HepG2 (cell line): ENCODE data around the gene CLRN2. TPM values are rescaled to one million over a fixed set of nuclear protein-coding genes. Genes with fewer than 3 reads are reported as not detected.

Experiments
- ELF1 ChIP-seq: sonication (generic); formaldehyde crosslinking; IDR thresholded peaks from 2 replicates; pipeline ENCODE4 v1.4.0; 2020; ENCODE audit warnings: missing genetic modification reagents
- ETV5 ChIP-seq: IDR thresholded peaks from 2 replicates; pipeline ENCODE4 v1.6.1; 2018; ENCODE audit warnings: missing biosample characterization, missing genetic modification reagents, inconsistent platforms, borderline replicate concordance
- KLF13 ChIP-seq: sonication (generic); formaldehyde crosslinking; IDR thresholded peaks from 2 replicates; pipeline ENCODE4 v1.4.0; 2020; ENCODE audit warnings: mild to moderate bottlenecking, missing genetic modification reagents
- LCORL ChIP-seq, 2 experiments: fragments of 450-650 bp in 1 of 2; sonication (generic) in 1 of 2; formaldehyde crosslinking in 1 of 2; IDR thresholded peaks; 2 replicates each; pipeline versions ENCODE4 v1.5.0 to v1.6.1; 2017 to 2020; ENCODE audit warnings: antibody characterized with exemption in 1 of 2, missing genetic modification reagents in 1 of 2
- RXRA ChIP-seq: sonication (generic); formaldehyde crosslinking; IDR thresholded peaks from 2 replicates; pipeline ENCODE4 v1.5.1; 2020; ENCODE audit warnings: missing genetic modification reagents
- SALL1 ChIP-seq: sonication (generic); formaldehyde crosslinking; IDR thresholded peaks from 2 replicates; pipeline ENCODE4 v1.8.0; 2022; ENCODE audit warnings: mild to moderate bottlenecking, missing genetic modification reagents
- SOX5 ChIP-seq: IDR thresholded peaks from 2 replicates; pipeline ENCODE4 v1.6.1; 2016; ENCODE audit warnings: borderline replicate concordance
- SRSF9 ChIP-seq: fragments of 200-400 bp; formaldehyde crosslinking; IDR thresholded peaks from 2 replicates; pipeline ENCODE4 v1.6.1; 2018; ENCODE audit warnings: borderline replicate concordance, mild to moderate bottlenecking, low read depth, low read length; ENCODE audit not compliant: insufficient read depth, poor library complexity, severe bottlenecking
- ZBTB38 ChIP-seq: sonication (generic); formaldehyde crosslinking; IDR thresholded peaks from 2 replicates; pipeline ENCODE4 v1.5.1; 2020; ENCODE audit warnings: mild to moderate bottlenecking, missing genetic modification reagents
- ZNF333 ChIP-seq: sonication (generic); formaldehyde crosslinking; IDR thresholded peaks from 2 replicates; pipeline ENCODE4 v1.4.0; 2020; ENCODE audit warnings: mild to moderate bottlenecking, missing genetic modification reagents, borderline replicate concordance
- ZNF550 ChIP-seq: sonication (generic); formaldehyde crosslinking; IDR thresholded peaks from 2 replicates; pipeline ENCODE4 v1.4.0; 2020; ENCODE audit warnings: mild to moderate bottlenecking, missing genetic modification reagents, borderline replicate concordance
- ZNF558 ChIP-seq: sonication (generic); formaldehyde crosslinking; IDR thresholded peaks from 2 replicates; pipeline ENCODE4 v1.9.0; 2022; ENCODE audit warnings: mild to moderate bottlenecking, missing genetic modification reagents, borderline replicate concordance
- ZNF570 ChIP-seq: sonication (generic); formaldehyde crosslinking; IDR thresholded peaks from 2 replicates; pipeline ENCODE4 v1.4.0; 2020; ENCODE audit warnings: mild to moderate bottlenecking, missing genetic modification reagents, borderline replicate concordance
- polyA plus RNA-seq, 8 experiments: library from polyadenylated mRNA; depleted of rRNA in 3 of 8; stranded (reverse) in 7 of 8; unstranded in 1 of 8; fragments of >200 nt; fragmentation: Illumina TruSeq in 4 of 8; extraction: Trizol in 4 of 8; gene quantifications; 2 replicates each; pipeline versions ENCODE4 v1.2.1 to v1.2.3, GENCODE V29; 2011 to 2016; ENCODE audit warnings: low read depth in 4 of 8, missing spikeins in 1 of 8, mixed read lengths in 1 of 8; ENCODE audit not compliant: insufficient read depth in 1 of 8
- total RNA-seq, 5 experiments: library from RNA; depleted of rRNA; stranded (reverse); fragments of >200 nt; fragmentation: Illumina TruSeq; extraction: Trizol; gene quantifications; 2 replicates each; pipeline ENCODE4 v1.2.3, GENCODE V29; 2016; ENCODE audit warnings: low read depth in 1 of 5
- TF ChIP-seq, protein P1 (sequence below): sonication (generic); formaldehyde crosslinking; IDR thresholded peaks from 2 replicates; pipeline ENCODE4; 2020; ENCODE audit warnings: missing genetic modification reagents, mild to moderate bottlenecking, borderline replicate concordance
- TF ChIP-seq, protein P2 (sequence below): IDR thresholded peaks from 2 replicates; pipeline ENCODE4 v1.4.0; 2020; ENCODE audit warnings: mild to moderate bottlenecking, missing genetic modification reagents
- TF ChIP-seq, protein P3 (sequence below): sonication (generic); formaldehyde crosslinking; IDR thresholded peaks from 2 replicates; pipeline ENCODE4 v1.5.1; 2020; ENCODE audit warnings: mild to moderate bottlenecking, missing genetic modification reagents, borderline replicate concordance
- TF ChIP-seq, protein P4 (sequence below): sonication (generic); formaldehyde crosslinking; IDR thresholded peaks from 2 replicates; pipeline ENCODE4 v1.8.1; 2023; ENCODE audit warnings: mild to moderate bottlenecking, missing genetic modification reagents, borderline replicate concordance

CLRN2 gene
- total and polyA plus RNA-seq, 2 of the 13 experiments (the other 11 are each of a cell fraction or from before 2014, with no cell fraction given), result not detected

DNA sequence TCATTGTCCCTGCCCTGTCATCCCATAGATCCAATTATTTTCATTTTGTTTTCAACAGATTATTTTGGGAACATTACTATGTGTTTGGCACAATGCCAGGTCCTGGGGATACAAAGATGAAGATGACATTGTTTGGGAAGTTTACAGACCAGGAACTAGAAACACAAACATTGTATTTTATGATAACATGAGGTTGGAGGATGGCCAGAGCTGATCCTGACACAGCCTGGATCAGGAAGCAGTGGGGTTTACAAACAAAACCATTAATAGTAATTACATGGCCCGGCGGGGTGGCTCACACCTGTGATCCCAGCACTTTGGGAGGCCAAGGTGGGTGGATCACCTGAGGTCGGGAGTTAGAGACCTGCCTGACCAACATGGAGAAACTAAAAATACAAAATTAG is 29.9 kb downstream of the CLRN2 start (continued):
- peak; percentile 98 for TF ChIP-seq LCORL (IDR thresholded peaks at IDR 0.05)
- TF ChIP-seq LCORL (CRISPR knock-in tag; IDR thresholded peaks at IDR 0.05), result no peak
- peak; percentile 49; the same call in 1 of the 2 replicates for TF ChIP-seq ETV5
- peak; percentile 49 for TF ChIP-seq SALL1 (CRISPR knock-in tag)
- TF ChIP-seq SOX5 (CRISPR knock-in tag), result peak; percentile 71; the same call in 1 of the 2 replicates
- TF ChIP-seq, protein P1, sequence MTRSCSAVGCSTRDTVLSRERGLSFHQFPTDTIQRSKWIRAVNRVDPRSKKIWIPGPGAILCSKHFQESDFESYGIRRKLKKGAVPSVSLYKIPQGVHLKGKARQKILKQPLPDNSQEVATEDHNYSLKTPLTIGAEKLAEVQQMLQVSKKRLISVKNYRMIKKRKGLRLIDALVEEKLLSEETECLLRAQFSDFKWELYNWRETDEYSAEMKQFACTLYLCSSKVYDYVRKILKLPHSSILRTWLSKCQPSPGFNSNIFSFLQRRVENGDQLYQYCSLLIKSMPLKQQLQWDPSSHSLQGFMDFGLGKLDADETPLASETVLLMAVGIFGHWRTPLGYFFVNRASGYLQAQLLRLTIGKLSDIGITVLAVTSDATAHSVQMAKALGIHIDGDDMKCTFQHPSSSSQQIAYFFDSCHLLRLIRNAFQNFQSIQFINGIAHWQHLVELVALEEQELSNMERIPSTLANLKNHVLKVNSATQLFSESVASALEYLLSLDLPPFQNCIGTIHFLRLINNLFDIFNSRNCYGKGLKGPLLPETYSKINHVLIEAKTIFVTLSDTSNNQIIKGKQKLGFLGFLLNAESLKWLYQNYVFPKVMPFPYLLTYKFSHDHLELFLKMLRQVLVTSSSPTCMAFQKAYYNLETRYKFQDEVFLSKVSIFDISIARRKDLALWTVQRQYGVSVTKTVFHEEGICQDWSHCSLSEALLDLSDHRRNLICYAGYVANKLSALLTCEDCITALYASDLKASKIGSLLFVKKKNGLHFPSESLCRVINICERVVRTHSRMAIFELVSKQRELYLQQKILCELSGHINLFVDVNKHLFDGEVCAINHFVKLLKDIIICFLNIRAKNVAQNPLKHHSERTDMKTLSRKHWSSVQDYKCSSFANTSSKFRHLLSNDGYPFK (CRISPR knock-in tag), result no peak
- no peak for TF ChIP-seq ZNF570 (CRISPR knock-in tag)
- peak; percentile 18; the same call in 1 of the 2 replicates for TF ChIP-seq RXRA (CRISPR knock-in tag)
- TF ChIP-seq ZNF550 (CRISPR knock-in tag), result no peak
- 0 out of 2 replicates have a peak, but pooled peaks have one; percentile 60 for TF ChIP-seq ZBTB38 (CRISPR knock-in tag)
- TF ChIP-seq ELF1 (CRISPR knock-in tag), result peak; percentile 43; the same call in 1 of the 2 replicates
- TF ChIP-seq, protein P2, sequence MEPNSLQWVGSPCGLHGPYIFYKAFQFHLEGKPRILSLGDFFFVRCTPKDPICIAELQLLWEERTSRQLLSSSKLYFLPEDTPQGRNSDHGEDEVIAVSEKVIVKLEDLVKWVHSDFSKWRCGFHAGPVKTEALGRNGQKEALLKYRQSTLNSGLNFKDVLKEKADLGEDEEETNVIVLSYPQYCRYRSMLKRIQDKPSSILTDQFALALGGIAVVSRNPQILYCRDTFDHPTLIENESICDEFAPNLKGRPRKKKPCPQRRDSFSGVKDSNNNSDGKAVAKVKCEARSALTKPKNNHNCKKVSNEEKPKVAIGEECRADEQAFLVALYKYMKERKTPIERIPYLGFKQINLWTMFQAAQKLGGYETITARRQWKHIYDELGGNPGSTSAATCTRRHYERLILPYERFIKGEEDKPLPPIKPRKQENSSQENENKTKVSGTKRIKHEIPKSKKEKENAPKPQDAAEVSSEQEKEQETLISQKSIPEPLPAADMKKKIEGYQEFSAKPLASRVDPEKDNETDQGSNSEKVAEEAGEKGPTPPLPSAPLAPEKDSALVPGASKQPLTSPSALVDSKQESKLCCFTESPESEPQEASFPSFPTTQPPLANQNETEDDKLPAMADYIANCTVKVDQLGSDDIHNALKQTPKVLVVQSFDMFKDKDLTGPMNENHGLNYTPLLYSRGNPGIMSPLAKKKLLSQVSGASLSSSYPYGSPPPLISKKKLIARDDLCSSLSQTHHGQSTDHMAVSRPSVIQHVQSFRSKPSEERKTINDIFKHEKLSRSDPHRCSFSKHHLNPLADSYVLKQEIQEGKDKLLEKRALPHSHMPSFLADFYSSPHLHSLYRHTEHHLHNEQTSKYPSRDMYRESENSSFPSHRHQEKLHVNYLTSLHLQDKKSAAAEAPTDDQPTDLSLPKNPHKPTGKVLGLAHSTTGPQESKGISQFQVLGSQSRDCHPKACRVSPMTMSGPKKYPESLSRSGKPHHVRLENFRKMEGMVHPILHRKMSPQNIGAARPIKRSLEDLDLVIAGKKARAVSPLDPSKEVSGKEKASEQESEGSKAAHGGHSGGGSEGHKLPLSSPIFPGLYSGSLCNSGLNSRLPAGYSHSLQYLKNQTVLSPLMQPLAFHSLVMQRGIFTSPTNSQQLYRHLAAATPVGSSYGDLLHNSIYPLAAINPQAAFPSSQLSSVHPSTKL, result peak; percentile 30; the same call in 1 of the 2 replicates
- TF ChIP-seq SRSF9, result no peak
- TF ChIP-seq, protein P3, sequence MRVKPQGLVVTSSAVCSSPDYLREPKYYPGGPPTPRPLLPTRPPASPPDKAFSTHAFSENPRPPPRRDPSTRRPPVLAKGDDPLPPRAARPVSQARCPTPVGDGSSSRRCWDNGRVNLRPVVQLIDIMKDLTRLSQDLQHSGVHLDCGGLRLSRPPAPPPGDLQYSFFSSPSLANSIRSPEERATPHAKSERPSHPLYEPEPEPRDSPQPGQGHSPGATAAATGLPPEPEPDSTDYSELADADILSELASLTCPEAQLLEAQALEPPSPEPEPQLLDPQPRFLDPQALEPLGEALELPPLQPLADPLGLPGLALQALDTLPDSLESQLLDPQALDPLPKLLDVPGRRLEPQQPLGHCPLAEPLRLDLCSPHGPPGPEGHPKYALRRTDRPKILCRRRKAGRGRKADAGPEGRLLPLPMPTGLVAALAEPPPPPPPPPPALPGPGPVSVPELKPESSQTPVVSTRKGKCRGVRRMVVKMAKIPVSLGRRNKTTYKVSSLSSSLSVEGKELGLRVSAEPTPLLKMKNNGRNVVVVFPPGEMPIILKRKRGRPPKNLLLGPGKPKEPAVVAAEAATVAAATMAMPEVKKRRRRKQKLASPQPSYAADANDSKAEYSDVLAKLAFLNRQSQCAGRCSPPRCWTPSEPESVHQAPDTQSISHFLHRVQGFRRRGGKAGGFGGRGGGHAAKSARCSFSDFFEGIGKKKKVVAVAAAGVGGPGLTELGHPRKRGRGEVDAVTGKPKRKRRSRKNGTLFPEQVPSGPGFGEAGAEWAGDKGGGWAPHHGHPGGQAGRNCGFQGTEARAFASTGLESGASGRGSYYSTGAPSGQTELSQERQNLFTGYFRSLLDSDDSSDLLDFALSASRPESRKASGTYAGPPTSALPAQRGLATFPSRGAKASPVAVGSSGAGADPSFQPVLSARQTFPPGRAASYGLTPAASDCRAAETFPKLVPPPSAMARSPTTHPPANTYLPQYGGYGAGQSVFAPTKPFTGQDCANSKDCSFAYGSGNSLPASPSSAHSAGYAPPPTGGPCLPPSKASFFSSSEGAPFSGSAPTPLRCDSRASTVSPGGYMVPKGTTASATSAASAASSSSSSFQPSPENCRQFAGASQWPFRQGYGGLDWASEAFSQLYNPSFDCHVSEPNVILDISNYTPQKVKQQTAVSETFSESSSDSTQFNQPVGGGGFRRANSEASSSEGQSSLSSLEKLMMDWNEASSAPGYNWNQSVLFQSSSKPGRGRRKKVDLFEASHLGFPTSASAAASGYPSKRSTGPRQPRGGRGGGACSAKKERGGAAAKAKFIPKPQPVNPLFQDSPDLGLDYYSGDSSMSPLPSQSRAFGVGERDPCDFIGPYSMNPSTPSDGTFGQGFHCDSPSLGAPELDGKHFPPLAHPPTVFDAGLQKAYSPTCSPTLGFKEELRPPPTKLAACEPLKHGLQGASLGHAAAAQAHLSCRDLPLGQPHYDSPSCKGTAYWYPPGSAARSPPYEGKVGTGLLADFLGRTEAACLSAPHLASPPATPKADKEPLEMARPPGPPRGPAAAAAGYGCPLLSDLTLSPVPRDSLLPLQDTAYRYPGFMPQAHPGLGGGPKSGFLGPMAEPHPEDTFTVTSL (CRISPR knock-in tag), result 0 out of 2 replicates have a peak, but pooled peaks have one; percentile 21
- TF ChIP-seq, protein P4, sequence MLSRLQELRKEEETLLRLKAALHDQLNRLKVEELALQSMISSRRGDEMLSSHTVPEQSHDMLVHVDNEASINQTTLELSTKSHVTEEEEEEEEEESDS (CRISPR knock-in tag), result no peak
- no peak for TF ChIP-seq ZNF333
- TF ChIP-seq ZNF558 (CRISPR knock-in tag), result no peak
- TF ChIP-seq KLF13 (CRISPR knock-in tag), result no peak
